Psoas muscle (tissue), 8 donors: ENCODE results near the gene SYCE1. TPM values are rescaled to one million over a fixed set of nuclear protein-coding genes. Genes with fewer than 3 reads are reported as not detected.
"Not testable (repeated sequence)": the region's sequence is repeated elsewhere in the genome, so short reads cannot be mapped to it uniquely, and the experiment has no call there.

Source experiments
- ATAC-seq, 4 donors: fragments of 200-7000 bp; cut with Tn5 transposase; one replicate each; pipeline ENCODE4 v1.9.1; 2020; ENCODE audit warnings: moderate library complexity in 3 of 4, mild to moderate bottlenecking in 2 of 4
- DNase-seq, 2 donors: peaks; one replicate each; pipeline ENCODE4 v3.0.0-alpha.2; 2020
- H3K27ac ChIP-seq: fragments of 200-600 bp; one replicate; pipeline ENCODE4 v1.8.0; 2022
- H3K27me3 ChIP-seq, 3 donors: fragments of 200-600 bp in 1 of 3; one replicate each; pipeline versions ENCODE4 v1.6.1 to v1.8.0; 2013 to 2022; ENCODE audit warnings: low read length in 2 of 3, mild to moderate bottlenecking in 2 of 3, moderate library complexity in 1 of 3; ENCODE audit not compliant: insufficient read depth in 3 of 3
- H3K36me3 ChIP-seq, 2 donors: fragments of 200-600 bp in 1 of 2; one replicate each; pipeline versions ENCODE4 v1.6.1 to v1.8.0; 2013 to 2022; ENCODE audit warnings: low read depth in 1 of 2, mild to moderate bottlenecking in 1 of 2, moderate library complexity in 1 of 2; ENCODE audit not compliant: insufficient read depth in 1 of 2
- H3K4me1 ChIP-seq: fragments of 200-600 bp; one replicate; pipeline ENCODE4 v1.8.0; 2022
- H3K4me3 ChIP-seq: fragments of 200-600 bp; one replicate; pipeline ENCODE4 v1.8.0; 2022; ENCODE audit warnings: mild to moderate bottlenecking
- H3K9me3 ChIP-seq: fragments of 200-600 bp; one replicate; pipeline ENCODE4 v1.8.0; 2022
- CTCF ChIP-seq: fragments of 200-600 bp; IDR thresholded peaks from one replicate; pipeline ENCODE4 v1.8.0; 2022; ENCODE audit warnings: antibody characterized with exemption
- WGBS, 3 donors: extraction: QIAGEN DNeasy Blood & Tissue Kit; methylation state at CpG; one replicate each; pipeline versions ENCODE4 v1.1.6 to v1.1.7; 2013; 5-methylcytosine and 5-hydroxymethylcytosine counted together
- intact Hi-C, 2 donors: fragments of 100-400 bp; cut with DNase I; formaldehyde crosslinking; loops; one replicate each; pipeline versions ENCODE4 v1.11.0 to v1.14.2; 2022
- polyA plus RNA-seq, 3 donors: library from polyadenylated mRNA; stranded (reverse); fragments of 200-250 nt; gene quantifications; one replicate each; pipeline ENCODE4 v1.2.3, GENCODE V29; 2013
- total RNA-seq, 4 donors: library from RNA; stranded (reverse); fragmentation: NEBNext Ultra II Directional in 2 of 4; extraction: Animal tissue kit (Norgen Biotek cat#: 25700) in 2 of 4; gene quantifications; one replicate each; pipeline versions ENCODE4 v1.2.1 to v1.2.4, GENCODE V29; 2021 to 2023
- donor health status: healthy with polysubstance abuse.
- donor health status: DM: no; HTN: no; CAD: no; lungs with moderate emphysema.
- donor health status: Bipolar disorder and iron deficiency.
- donor health status: healthy.
- donor health status: DM: yes; HTN: yes; CAD: no.
- donor health status: DM: no; HTN: no; CAD: no.
- donor health status: DM: no; HTN: no; CAD: no.
- donor health status: DM: yes; HTN: yes; CAD: no.

Gene SYCE1
- total and polyA plus RNA-seq, 7 donors = 0.08 to 0.68 (median 0.38) TPM; not detected in 2

GRCh38 chr10:133557381-133557780 lies 8.0 kb downstream of the SYCE1 start:
- no peaks in the 10 kb centered on the region for H3K36me3 ChIP-seq
- no peak overlapping the region for H3K27ac ChIP-seq
- no peak overlapping the region for H3K4me3 ChIP-seq
- no peaks in the 10 kb centered on the region for H3K4me1 ChIP-seq
- peaks cover 0 to 9% (median 0%) of the 10 kb centered on the region in 3 donors for H3K27me3 ChIP-seq
- intact Hi-C loops = no loop called here
- ATAC-seq = no peak
- DNase-seq = no peak
- no peaks in the 10 kb centered on the region for H3K9me3 ChIP-seq
- 39 to 48% (median 41%) methylated on average over 3 of the region's 3 CpGs for WGBS, 3 donors
- no peak for TF ChIP-seq CTCF

- no peaks in the 10 kb centered on the region for H3K36me3 ChIP-seq
- WGBS, 3 donors = 68 to 78% (median 72%) methylated on average over 7 to 8 of the region's 8 CpGs
- H3K4me1 ChIP-seq = no peaks in the 10 kb centered on the region
- no peak overlapping the region for H3K4me3 ChIP-seq
- no peak overlapping the region for H3K27ac ChIP-seq
- intact Hi-C loops = no loop called here
- H3K9me3 ChIP-seq = no peaks in the 10 kb centered on the region
- no peak for ATAC-seq
- H3K27me3 ChIP-seq = peaks cover 0 to 12% (median 0%) of the 10 kb centered on the region in 3 donors
- no peak for TF ChIP-seq CTCF
- DNase-seq = no peak
These were observed 9.9 kb downstream of the SYCE1 start for GRCh38 chr10:133555521-133555920.

- no peak for DNase-seq
- Histone ChIP-seq H3K4me3 (no peak overlapping the region), H3K9me3 (no peaks in the 10 kb centered on the region), H3K4me1 (no peaks in the 10 kb centered on the region), H3K27me3 (peaks cover 0 to 18% (median 0%) of the 10 kb centered on the region in 3 donors), H3K36me3 (no peaks in the 10 kb centered on the region), H3K27ac (no peak overlapping the region)
- ATAC-seq = no peak
- WGBS, 3 donors = 78 to 86% (median 79%) methylated on average over 4 of the region's 4 CpGs
- intact Hi-C loops = no loop called here
- no peak for TF ChIP-seq CTCF
These were observed 10.8 kb downstream of the SYCE1 start for GRCh38 chr10:133554600-133554999.

GRCh38 chr10:133544506-133544905 lies 20.9 kb downstream of the SYCE1 start:
- Histone ChIP-seq H3K36me3 (no peaks in the 10 kb centered on the region), H3K4me1 (no peaks in the 10 kb centered on the region), H3K27ac (no peak overlapping the region), H3K4me3 (no peak overlapping the region), H3K9me3 (peaks cover 18% of the 10 kb centered on the region), H3K27me3 (peaks cover 0 to 16% (median 0%) of the 10 kb centered on the region in 3 donors)
- TF ChIP-seq CTCF = no peak
- ATAC-seq (no peak), DNase-seq (no peak)
- intact Hi-C loops = no loop called here
- 52 to 68% (median 65%) methylated on average over 1 of the region's 1 CpG for WGBS, 3 donors

- H3K4me1 ChIP-seq, H3K27ac ChIP-seq, ATAC-seq, intact Hi-C loops, DNase-seq, H3K9me3 ChIP-seq, H3K4me3 ChIP-seq, H3K27me3 ChIP-seq: not testable (repeated sequence)
- peaks cover 3 to 15% of the 10 kb centered on the region in 2 donors for H3K36me3 ChIP-seq
- 67 to 69% (median 68%) methylated on average over 6 of the region's 6 CpGs for WGBS, 3 donors
These were observed 23.9 kb downstream of the SYCE1 start for GRCh38 chr10:133541441-133541975.
